Ectodermal cell (in vitro differentiated cells): Measurements from ENCODE around the gene MDP1.
"Not testable (repeated sequence)": the region's sequence is repeated elsewhere in the genome, so short reads cannot be mapped to it uniquely, and the experiment has no call there.

Experiments used
- H3K27ac ChIP-seq: 2 replicates; pipeline ENCODE4 v1.7.0; 2013; ENCODE audit warnings: mild to moderate bottlenecking, low read depth, low read length; ENCODE audit not compliant: insufficient read depth, poor library complexity, severe bottlenecking
- H3K27me3 ChIP-seq: 2 replicates; pipeline ENCODE4 v1.7.0; 2013; ENCODE audit warnings: mild to moderate bottlenecking, low read length; ENCODE audit not compliant: insufficient read depth, control insufficient read depth, poor library complexity, severe bottlenecking
- H3K36me3 ChIP-seq: one replicate; pipeline ENCODE4 v1.7.0; 2013; ENCODE audit warnings: low read length; ENCODE audit not compliant: control insufficient read depth, insufficient read depth
- H3K4me1 ChIP-seq: one replicate; pipeline ENCODE4 v1.7.0; 2013; ENCODE audit warnings: low read length; ENCODE audit not compliant: control insufficient read depth, insufficient read depth
- H3K4me3 ChIP-seq: 2 replicates; pipeline ENCODE4 v1.7.0; 2013; ENCODE audit warnings: low read depth, low read length, control low read depth; ENCODE audit not compliant: insufficient read depth
- H3K9me3 ChIP-seq: 2 replicates; pipeline ENCODE4 v1.7.0; 2013; ENCODE audit warnings: mild to moderate bottlenecking, low read length, moderate library complexity; ENCODE audit not compliant: control insufficient read depth
- WGBS, 2 experiments: methylation state at CpG; one replicate each; pipeline ENCODE4 v1.1.7; 2013; ENCODE audit warnings: missing lambda C conversion rate in 2 of 2; 5-methylcytosine and 5-hydroxymethylcytosine counted together

The MDP1 gene

DNA sequence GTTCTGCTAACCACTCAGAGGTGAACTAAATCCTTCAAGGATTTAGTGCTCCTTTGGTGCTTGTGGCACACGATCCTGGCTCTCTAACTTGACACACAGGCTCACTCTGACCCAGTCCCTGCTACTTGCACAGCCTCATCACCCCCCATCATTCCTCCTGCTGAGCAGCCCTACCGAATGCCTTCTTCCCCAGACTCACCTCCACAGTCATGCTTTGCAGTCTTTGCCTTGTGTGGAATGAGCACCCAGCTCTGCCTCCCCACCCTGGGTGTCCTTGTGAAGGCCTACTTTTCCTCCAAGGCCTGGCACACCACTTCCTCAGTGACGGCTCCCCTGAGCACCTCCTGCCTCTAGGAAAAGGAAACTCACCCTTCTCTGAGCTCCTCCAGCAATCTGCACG is 34.5 kb upstream of the MDP1 start:
- H3K9me3 ChIP-seq, result no peaks in the 10 kb centered on the region
- no peaks in the 10 kb centered on the region for H3K4me1 ChIP-seq
- no peaks in the 10 kb centered on the region for H3K27me3 ChIP-seq
- H3K4me3 ChIP-seq, result no peak overlapping the region
- H3K27ac ChIP-seq, result no peak overlapping the region
- WGBS, 2 experiments, result 74 to 77% methylated on average over 4 of the region's 4 CpGs
- no peaks in the 10 kb centered on the region for H3K36me3 ChIP-seq

DNA sequence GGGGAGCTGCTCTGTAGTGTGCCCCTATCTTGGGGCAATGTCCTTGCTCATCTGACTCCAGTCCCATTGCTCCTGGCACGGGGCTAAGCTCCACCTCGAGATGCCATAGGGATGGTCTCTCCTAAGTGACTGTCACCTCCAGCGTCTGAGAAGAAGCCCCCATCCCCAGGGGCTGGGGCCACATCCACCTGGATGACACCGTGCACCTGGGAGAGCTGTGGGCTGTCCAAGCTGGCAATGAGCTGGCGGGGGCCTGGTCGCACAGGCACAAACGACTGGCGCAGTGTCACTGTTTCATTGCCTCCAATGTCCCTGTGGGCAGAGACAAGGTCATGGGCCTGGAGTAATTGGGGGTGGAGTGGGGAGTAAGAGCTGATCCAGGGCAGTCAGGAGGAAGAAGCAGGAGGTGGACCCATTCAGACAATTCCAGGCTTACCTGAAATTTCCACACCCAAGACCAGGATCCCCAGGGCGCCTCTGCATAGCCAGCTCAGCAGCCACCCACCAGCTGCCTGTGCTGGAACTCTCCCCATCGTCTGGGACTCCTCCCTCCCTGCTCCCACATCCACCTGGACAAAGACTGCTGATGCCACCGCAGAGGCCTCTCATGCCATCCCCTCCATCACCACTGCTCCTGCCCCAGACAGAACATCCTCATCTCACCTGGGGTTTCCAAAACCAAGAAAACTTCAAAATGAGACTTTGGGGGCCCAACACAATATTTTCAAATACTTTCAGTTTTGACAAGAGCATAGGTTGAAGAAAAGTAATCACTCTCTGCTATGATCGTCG is 33.6 kb upstream of the MDP1 start:
- no peaks in the 10 kb centered on the region for H3K27me3 ChIP-seq
- WGBS, 2 experiments, result 79 to 81% methylated on average over 13 of the region's 13 CpGs
- H3K4me3 ChIP-seq, result no peak overlapping the region
- H3K27ac ChIP-seq, result no peak overlapping the region
- no peaks in the 10 kb centered on the region for H3K4me1 ChIP-seq
- H3K36me3 ChIP-seq, result no peaks in the 10 kb centered on the region
- no peaks in the 10 kb centered on the region for H3K9me3 ChIP-seq

DNA sequence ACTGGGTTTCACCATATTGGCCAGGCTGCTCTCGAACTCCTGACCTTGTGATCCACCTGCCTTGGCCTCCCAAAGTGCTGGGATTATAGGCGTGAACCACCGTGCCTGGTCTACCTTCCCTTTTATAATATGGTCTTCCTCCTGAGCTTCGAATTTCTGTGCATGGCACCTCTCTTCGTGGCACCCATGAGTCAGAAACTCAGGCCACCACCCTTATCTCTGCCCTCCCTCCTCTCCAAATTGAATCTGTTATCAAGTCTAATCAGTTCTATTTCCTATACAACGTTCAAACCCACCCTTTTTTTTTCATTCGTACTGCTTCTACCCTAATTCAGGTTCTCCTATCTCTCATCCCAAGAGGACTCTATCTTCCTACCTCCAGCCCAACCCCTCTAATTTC is 31.6 kb upstream of the MDP1 start:
- Histone ChIP-seq H3K9me3 (no peaks in the 10 kb centered on the region), H3K27me3 (no peaks in the 10 kb centered on the region), H3K36me3 (no peaks in the 10 kb centered on the region), H3K4me1 (no peaks in the 10 kb centered on the region), H3K27ac (no peak overlapping the region), H3K4me3 (no peak overlapping the region)
- WGBS, 2 experiments, result 83% methylated on average over 7 of the region's 7 CpGs

DNA sequence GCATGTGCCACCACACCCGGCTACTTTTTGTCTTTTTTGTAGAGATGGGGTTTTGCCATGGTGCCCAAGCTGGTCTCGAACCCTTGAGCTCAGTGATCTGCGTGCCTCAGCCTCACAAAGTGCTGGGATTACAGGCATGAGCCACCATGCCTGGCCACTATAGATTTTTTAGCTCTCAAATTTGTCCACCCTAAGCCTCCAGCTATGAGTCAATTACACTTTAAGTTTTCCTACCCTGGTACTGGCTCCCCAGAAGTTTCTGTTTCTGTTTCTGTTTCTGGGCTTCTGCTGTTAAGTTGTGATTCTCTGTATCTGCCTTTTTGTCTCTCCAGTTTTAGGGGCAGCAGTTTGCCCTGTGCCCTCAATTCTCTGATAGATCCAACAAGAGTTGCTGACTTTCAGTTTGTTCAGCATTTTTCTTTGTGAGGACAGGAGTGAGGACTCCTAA is 30.9 kb upstream of the MDP1 start:
- no peaks in the 10 kb centered on the region for H3K36me3 ChIP-seq
- H3K4me1 ChIP-seq, result no peaks in the 10 kb centered on the region
- H3K9me3 ChIP-seq, result no peaks in the 10 kb centered on the region
- no peak overlapping the region for H3K27ac ChIP-seq
- no peak overlapping the region for H3K4me3 ChIP-seq
- no peaks in the 10 kb centered on the region for H3K27me3 ChIP-seq
- WGBS, 2 experiments, result 84 to 92% methylated on average over 3 of the region's 3 CpGs

DNA sequence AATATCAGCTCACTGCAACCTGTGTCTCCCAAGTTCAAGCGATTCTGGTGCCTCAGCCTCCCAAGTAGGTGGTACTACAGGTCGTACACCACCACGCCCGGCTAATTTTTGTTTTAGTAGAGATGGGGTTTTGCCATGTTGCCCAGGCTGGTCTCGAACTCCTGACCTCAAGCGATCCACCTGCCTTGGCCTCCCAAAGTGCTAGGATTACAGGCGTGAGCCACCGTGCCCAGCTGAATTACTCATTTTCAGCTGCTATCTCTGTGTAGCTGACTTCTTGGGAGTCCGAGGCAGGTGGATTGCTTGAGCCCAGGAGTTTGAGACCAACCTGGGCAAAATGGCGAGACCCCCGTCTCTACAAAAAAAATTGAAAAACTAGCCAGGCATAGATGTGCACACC is 29.5 kb upstream of the MDP1 start:
- H3K36me3 ChIP-seq, H3K4me1 ChIP-seq, H3K4me3 ChIP-seq, H3K27me3 ChIP-seq, H3K27ac ChIP-seq, H3K9me3 ChIP-seq: not testable (repeated sequence)
- 93 to 95% methylated on average over 11 of the region's 11 CpGs for WGBS, 2 experiments

DNA sequence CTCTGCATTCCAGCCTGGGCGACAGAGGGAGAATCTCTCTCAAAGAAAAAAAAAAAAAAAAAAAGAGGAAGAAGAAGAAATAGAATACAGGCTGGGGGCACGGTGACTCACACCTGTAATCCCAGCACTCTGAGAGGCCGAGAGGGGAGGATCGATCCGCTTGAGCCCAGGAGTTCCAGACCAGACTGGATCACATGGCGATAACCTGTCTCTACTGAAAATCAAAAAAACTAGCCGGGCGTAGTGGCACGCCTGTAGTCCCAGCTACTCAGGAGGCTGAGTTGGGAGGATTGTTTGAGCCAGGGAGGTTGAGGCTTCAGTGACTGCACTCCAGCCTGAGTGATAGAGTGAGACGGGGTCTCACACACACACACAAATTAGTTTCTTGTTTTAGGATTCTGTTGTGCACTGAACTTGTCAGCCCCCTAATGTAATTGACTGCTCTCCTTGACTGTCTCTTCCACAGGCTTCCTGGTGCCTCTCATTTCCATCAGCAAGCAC is 27.5 kb upstream of the MDP1 start:
- peak overlapping the region; percentile 93 for H3K27ac ChIP-seq
- no peaks in the 10 kb centered on the region for H3K9me3 ChIP-seq
- H3K36me3 ChIP-seq, result peaks cover 12% of the 10 kb centered on the region
- H3K27me3 ChIP-seq, result no peaks in the 10 kb centered on the region
- 61 to 65% methylated on average over 10 of the region's 10 CpGs for WGBS, 2 experiments
- H3K4me1 ChIP-seq, result peaks cover 3% of the 10 kb centered on the region
- peak overlapping the region; percentile 77 for H3K4me3 ChIP-seq

DNA sequence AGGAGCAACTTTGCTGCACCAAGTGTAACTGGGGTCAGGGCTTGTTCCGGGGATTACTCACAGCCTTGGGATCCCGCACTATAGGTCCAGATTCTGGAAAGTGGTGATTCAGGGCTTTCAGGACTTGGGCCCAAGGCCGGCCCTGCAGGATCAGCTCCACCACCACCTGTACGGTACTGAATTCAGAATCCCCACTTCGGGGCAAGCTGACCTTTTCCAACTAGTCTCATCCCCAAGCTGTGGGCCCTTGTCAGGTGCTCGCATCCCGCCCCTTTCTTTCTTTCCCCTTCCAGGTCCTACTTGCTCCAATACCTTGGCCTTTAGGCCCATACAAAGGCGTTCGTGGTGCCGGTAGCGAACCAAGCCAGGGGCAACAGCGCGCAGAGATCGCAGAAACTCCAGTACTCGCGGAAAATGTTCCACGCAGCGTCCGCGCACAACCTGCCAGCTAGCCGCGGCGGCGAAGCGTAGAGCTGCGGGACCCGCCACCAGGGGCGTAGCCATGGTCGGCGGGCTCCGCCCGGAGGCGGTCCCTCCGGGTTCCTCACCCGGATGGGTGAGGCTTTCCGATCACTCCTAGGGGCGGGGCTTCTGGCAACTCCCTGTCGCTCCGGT is 26.1 kb upstream of the MDP1 start:
- peaks cover 3% of the 10 kb centered on the region for H3K4me1 ChIP-seq
- H3K27me3 ChIP-seq, result no peaks in the 10 kb centered on the region
- H3K9me3 ChIP-seq, result no peaks in the 10 kb centered on the region
- peak overlapping the region; percentile 77 for H3K4me3 ChIP-seq
- peaks cover 24% of the 10 kb centered on the region for H3K36me3 ChIP-seq
- 4 to 5% methylated on average over 39 of the region's 39 CpGs for WGBS, 2 experiments
- H3K27ac ChIP-seq, result peak overlapping the region; percentile 93

DNA sequence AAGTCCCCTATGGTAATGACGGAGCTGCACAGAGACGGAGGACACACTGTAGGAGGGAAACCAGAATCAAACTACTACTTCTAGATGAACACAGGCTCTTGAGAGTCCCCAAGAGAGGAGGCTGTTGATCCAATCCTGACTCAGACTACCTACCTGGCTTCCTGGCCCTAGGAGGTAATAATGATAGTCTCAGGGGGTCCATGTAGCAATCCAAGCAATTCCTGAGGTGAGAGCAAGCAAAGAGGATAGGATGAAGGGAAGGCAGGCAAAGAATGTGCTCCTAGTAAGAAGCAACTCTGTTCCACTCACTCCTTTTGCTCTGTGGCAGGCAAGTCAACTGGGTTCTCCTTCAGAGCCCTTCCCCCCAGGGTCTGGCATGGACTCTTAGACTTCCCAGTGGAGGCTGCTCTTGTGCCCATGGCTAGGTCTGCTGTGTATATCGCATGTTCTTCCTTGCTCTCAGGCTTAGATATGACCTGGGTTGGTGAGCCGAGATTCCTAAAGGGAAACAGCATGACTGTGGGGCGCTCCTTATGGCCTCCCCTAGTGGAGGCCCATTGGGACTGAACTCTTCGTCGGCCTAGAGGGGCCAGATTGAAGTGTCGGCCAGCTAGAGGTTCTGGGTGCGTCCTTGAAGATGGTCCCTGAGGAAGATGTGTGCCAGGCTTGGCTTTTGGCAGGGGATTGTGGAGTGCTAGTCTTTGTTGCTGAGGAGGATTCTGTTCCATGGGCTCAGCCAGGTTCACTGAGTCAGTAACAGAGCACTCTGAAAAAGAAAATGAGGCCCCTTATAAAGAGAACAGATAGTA is 24.4 kb upstream of the MDP1 start:
- 95 to 97% methylated on average over 9 of the region's 9 CpGs for WGBS, 2 experiments
- no peak overlapping the region for H3K4me3 ChIP-seq
- no peaks in the 10 kb centered on the region for H3K9me3 ChIP-seq
- H3K36me3 ChIP-seq, result peaks cover 30% of the 10 kb centered on the region
- peaks cover 3% of the 10 kb centered on the region for H3K4me1 ChIP-seq
- H3K27ac ChIP-seq, result no peak overlapping the region
- H3K27me3 ChIP-seq, result no peaks in the 10 kb centered on the region

DNA sequence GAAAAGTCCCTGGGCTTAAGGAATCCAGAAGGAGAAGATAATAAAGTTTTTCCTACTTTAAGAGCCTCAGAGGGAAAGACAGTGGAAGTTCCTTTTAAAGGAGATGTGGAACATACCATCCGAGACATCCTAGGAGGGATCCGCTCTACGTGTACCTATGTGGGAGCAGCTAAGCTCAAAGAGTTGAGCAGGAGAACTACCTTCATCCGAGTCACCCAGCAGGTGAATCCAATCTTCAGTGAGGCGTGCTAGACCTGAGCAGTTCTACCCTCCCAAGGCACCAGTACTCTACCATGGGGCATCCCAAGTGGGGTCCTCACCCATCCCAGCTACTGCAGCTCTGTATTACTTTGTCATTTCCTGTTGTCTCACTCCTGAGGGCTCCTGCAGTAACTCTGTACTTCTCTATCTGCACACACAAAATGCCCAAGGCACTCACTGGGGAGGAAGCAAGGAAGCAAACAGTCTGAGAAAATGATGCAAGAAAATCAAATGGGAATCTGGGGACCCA is 22.7 kb upstream of the MDP1 start:
- Histone ChIP-seq H3K27me3 (no peaks in the 10 kb centered on the region), H3K9me3 (no peaks in the 10 kb centered on the region), H3K36me3 (peaks cover 30% of the 10 kb centered on the region), H3K4me3 (no peak overlapping the region), H3K27ac (no peak overlapping the region), H3K4me1 (peaks cover 6% of the 10 kb centered on the region)
- 93 to 95% methylated on average over 5 of the region's 5 CpGs for WGBS, 2 experiments

DNA sequence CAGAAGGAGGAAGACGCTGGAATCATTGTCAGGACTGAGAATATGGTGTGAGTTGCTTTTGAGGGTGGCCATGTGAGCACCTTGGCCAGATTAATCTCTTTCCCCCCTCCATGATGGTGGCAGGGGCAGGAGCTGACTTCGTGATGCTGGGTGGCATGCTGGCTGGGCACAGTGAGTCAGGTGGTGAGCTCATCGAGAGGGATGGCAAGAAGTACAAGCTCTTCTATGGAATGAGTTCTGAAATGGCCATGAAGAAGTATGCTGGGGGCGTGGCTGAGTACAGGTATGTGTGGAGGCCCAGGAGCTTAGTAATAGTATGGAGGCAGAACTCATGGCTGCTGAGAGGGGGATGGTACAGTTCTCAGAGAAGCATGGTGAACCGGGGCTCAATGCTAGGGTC is 22.3 kb upstream of the MDP1 start:
- H3K4me3 ChIP-seq, result no peak overlapping the region
- H3K27ac ChIP-seq, result no peak overlapping the region
- 92 to 97% methylated on average over 5 of the region's 5 CpGs for WGBS, 2 experiments
- peaks cover 30% of the 10 kb centered on the region for H3K36me3 ChIP-seq
- no peaks in the 10 kb centered on the region for H3K9me3 ChIP-seq
- no peaks in the 10 kb centered on the region for H3K27me3 ChIP-seq
- peaks cover 10% of the 10 kb centered on the region for H3K4me1 ChIP-seq
